Endothelial cell (in vitro differentiated cells): ENCODE data around the gene PGF. TPM values are rescaled to one million over a fixed set of nuclear protein-coding genes. Genes with fewer than 3 reads are reported as not detected.

Source experiments
- DNase-seq: peaks from one replicate; pipeline ENCODE4 v3.0.0; 2021; ENCODE audit warnings: low spot score
- H3K27ac Mint-ChIP-seq: one replicate; pipeline ENCODE4 v1.8.0; 2021; ENCODE audit warnings: mixed read lengths, inconsistent platforms; ENCODE audit not compliant: unreplicated experiment
- H3K27me3 Mint-ChIP-seq: one replicate; pipeline ENCODE4 v1.8.0; 2021; ENCODE audit warnings: mild to moderate bottlenecking, moderate library complexity, mixed read lengths, inconsistent platforms; ENCODE audit not compliant: unreplicated experiment
- H3K36me3 Mint-ChIP-seq: one replicate; pipeline ENCODE4 v1.8.0; 2021; ENCODE audit warnings: mild to moderate bottlenecking, low read depth, mixed read lengths, inconsistent platforms; ENCODE audit not compliant: unreplicated experiment
- H3K4me1 Mint-ChIP-seq: one replicate; pipeline ENCODE4 v1.8.0; 2021; ENCODE audit warnings: mild to moderate bottlenecking, mixed read lengths, inconsistent platforms; ENCODE audit not compliant: unreplicated experiment
- H3K4me3 Mint-ChIP-seq: one replicate; pipeline ENCODE4 v1.8.0; 2021; ENCODE audit warnings: mild to moderate bottlenecking, mixed read lengths, inconsistent platforms; ENCODE audit not compliant: unreplicated experiment
- H3K9me3 Mint-ChIP-seq: one replicate; pipeline ENCODE4 v1.8.0; 2021; ENCODE audit warnings: mixed read lengths, inconsistent platforms; ENCODE audit not compliant: unreplicated experiment
- CTCF ChIP-seq: fragments of 200-600 bp; sonication (generic); IDR thresholded peaks from one replicate; pipeline ENCODE4 v1.5.0; 2021; ENCODE audit warnings: antibody characterized with exemption; ENCODE audit not compliant: unreplicated experiment
- total RNA-seq: library from RNA; stranded (reverse); fragmentation: NEBNext Ultra II Directional; extraction: Animal tissue kit (Norgen Biotek cat#: 25700); gene quantifications from one replicate; pipeline ENCODE4 v1.2.1, GENCODE V29; 2021; ENCODE audit not compliant: unreplicated experiment

PGF gene
- total RNA-seq, 1 donor from 2014 or later = 6.5 TPM

- no peak for TF ChIP-seq CTCF
- DNase-seq = no peak
- Mint-ChIP-seq H3K9me3 (no peaks in the 10 kb centered on the region), H3K27me3 (peaks cover 9% of the 10 kb centered on the region), H3K4me1 (peaks cover 4% of the 10 kb centered on the region), H3K27ac (no peak overlapping the region), H3K4me3 (no peak overlapping the region), H3K36me3 (peaks cover 4% of the 10 kb centered on the region)
Measured at GRCh38 chr14:74963178-74963704, 7.8 kb upstream of the PGF start.

- H3K36me3 Mint-ChIP-seq = peaks cover 4% of the 10 kb centered on the region
- no peaks in the 10 kb centered on the region for H3K9me3 Mint-ChIP-seq
- no peak for TF ChIP-seq CTCF
- peaks cover 9% of the 10 kb centered on the region for H3K27me3 Mint-ChIP-seq
- DNase-seq = no peak
- H3K4me1 Mint-ChIP-seq = peaks cover 4% of the 10 kb centered on the region
- no peak overlapping the region for H3K27ac Mint-ChIP-seq
- H3K4me3 Mint-ChIP-seq = no peak overlapping the region
Measured at GRCh38 chr14:74962493-74962892, 7.1 kb upstream of the PGF start.

- peaks cover 4% of the 10 kb centered on the region for H3K36me3 Mint-ChIP-seq
- no peak overlapping the region for H3K27ac Mint-ChIP-seq
- peaks cover 9% of the 10 kb centered on the region for H3K27me3 Mint-ChIP-seq
- no peaks in the 10 kb centered on the region for H3K9me3 Mint-ChIP-seq
- H3K4me1 Mint-ChIP-seq = peaks cover 4% of the 10 kb centered on the region
- no peak overlapping the region for H3K4me3 Mint-ChIP-seq
- DNase-seq = no peak
- TF ChIP-seq CTCF = no peak
Measured at GRCh38 chr14:74962046-74962445, 6.6 kb upstream of the PGF start.

GRCh38 chr14:74961238-74961911 lies 6.0 kb upstream of the PGF start:
- H3K27me3 Mint-ChIP-seq = peaks cover 10% of the 10 kb centered on the region
- no peak for TF ChIP-seq CTCF
- no peak overlapping the region for H3K4me3 Mint-ChIP-seq
- H3K4me1 Mint-ChIP-seq = peaks cover 4% of the 10 kb centered on the region
- peaks cover 6% of the 10 kb centered on the region for H3K36me3 Mint-ChIP-seq
- no peak for DNase-seq
- H3K27ac Mint-ChIP-seq = no peak overlapping the region
- no peaks in the 10 kb centered on the region for H3K9me3 Mint-ChIP-seq

- peaks cover 10% of the 10 kb centered on the region for H3K27me3 Mint-ChIP-seq
- no peak overlapping the region for H3K4me3 Mint-ChIP-seq
- H3K27ac Mint-ChIP-seq = no peak overlapping the region
- peaks cover 4% of the 10 kb centered on the region for H3K36me3 Mint-ChIP-seq
- H3K9me3 Mint-ChIP-seq = no peaks in the 10 kb centered on the region
- no peak for DNase-seq
- H3K4me1 Mint-ChIP-seq = peaks cover 4% of the 10 kb centered on the region
- no peak for TF ChIP-seq CTCF
Measured at GRCh38 chr14:74960736-74961135, 5.3 kb upstream of the PGF start.
